ENCODE measurements around the gene PECR.

DNA sequence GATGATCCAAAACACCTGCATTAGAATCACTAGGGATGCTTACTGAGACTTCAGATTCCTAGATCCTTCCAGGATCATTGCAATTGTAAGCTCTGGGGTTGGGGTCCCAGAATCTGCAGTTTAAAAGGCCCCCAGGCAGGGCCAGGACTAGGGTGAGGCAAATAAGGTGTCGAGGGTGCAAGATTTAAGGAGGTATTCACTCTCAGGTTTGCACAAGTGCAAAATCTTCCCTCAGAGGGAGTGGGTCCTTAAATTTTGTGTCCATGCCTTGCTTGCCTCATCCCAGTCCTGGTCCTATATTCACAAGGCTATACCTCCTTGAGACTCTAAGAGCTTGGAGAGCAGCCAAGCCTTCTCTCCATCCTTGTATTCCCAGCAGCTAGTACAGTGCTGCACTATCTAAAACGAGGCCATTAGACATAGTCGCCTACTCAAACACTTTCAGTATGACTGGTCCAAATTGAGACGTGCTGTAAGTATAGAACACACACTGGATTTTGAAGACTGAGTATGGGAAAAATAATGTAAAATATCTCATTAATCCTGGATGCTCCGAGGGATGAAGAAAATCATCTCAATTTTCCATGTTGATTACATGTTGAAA is 36.6 kb downstream of the PECR start:
- TF ChIP-seq CTCF (IDR thresholded peaks at IDR 0.05): no peak
- TF ChIP-seq POLR2A (IDR thresholded peaks at IDR 0.05): no peak
